GM19463 (cell line): ENCODE data around the gene UGT1A4.

Source experiments
- ATAC-seq: cut with Tn5 transposase; IDR thresholded peaks from one replicate; pipeline ENCODE4 v1.9.1; 2021; ENCODE audit warnings: mild to moderate bottlenecking, moderate library complexity; ENCODE audit not compliant: unreplicated experiment

UGT1A4 gene

GRCh38 chr2:233807966-233808935, 89.7 kb downstream of the UGT1A4 start:
- ATAC-seq, result no peak

DNA sequence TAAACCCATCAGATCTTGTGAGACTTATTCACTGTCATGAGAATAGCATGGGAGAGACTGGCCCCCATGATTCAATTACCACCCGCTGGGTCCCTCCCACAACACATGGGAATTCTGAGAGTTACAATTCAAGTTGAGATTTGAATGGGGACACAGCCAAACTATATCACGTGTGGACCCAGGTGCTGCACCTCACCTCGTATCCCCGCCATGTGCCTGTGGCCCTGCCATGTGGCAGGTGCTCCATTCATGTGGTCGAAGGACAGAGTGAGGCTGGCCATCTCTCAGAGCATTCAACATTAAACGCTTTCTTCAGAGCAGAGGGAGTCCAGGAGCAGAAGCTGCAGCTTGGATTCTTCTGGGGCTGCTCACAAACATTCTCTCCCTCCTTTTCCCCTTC, 91.8 kb downstream of the UGT1A4 start:
- no peak for ATAC-seq

DNA sequence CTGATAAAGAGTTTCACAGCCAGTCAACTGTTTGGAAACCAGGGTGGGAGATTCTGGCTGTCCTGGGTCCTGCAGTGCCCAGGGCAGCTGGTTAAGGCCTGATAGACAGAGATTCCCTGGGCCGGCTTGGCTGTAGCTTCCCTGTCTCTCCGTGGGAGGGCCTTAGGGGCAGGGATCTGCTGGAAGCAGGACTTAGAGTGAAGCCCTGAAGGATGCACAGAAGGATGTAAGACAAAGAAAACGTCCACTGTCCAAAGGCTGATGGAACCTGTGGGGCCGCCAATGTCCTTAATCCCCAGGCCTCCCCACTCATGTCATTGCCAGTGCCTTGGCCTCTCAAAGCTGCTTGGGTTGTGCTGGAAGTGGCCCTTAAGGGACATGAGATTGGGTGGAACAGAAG, 92.6 kb downstream of the UGT1A4 start:
- ATAC-seq, result no peak

- ATAC-seq, result no peak
These were observed 93.2 kb downstream of the UGT1A4 start for GRCh38 chr2:233811732-233812131.

DNA sequence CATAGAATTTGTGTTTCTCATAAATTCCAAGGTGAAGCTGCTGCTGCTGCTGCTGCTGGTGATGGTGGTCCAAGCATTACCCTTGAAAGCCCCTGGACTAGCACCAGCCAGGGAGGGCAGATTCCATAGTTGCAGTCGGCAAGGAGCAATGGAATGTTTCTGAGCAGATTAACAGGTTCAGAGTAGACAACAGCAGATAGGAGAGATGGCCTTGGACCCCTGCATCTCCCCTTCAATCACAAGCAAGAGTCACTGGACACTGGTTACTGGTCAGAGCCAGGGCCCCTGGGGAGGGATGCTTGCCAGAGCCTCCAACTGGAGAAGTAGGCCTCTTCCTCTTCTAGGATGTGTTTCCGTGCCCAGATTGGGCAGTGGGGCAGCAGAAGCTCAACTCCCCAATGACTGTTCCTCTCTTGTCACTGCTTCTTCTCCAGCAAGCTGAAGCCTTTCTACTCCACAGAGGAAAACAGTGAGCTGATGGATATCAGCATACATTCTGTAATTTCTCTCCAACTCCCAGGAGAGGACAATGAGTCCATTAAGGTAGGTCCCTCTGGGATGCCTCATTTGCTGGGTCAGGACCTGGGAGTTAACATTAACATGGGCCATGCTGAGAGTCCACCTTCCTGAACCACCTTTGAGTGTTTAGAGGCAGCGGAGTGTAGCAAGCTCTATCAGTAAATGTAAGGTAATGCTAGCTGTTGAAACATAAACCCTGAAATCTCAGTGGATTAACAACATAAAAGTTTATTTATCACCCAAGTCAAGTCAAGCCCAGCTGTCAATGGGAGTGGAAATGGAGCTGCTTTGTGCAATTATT, 94.9 kb downstream of the UGT1A4 start:
- no peak for ATAC-seq

GRCh38 chr2:233814056-233814835, 95.7 kb downstream of the UGT1A4 start:
- no peak for ATAC-seq

DNA sequence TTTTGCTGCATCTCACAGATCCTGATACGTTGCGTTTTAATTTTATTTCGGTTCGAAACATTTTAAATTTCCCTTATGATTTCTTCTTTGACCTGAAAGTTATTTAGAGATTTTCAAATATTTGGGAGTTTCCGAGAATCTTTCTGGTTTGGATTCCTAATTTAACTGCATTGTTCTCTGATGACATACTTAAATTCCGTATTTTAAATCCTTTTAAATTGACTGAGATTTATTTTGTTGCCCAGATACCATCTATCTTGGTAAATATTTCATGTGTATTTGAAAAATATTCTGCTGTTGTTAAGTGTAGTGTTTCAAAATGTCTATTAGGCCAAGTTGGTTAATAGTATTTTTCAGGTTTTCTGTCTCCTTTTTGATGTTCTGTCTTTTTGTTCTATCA, 97.3 kb downstream of the UGT1A4 start:
- ATAC-seq, result no peak

GRCh38 chr2:233816334-233816733, 97.8 kb downstream of the UGT1A4 start:
- no peak for ATAC-seq

- ATAC-seq, result no peak
These were observed 98.2 kb downstream of the UGT1A4 start for GRCh38 chr2:233816771-233817170.

DNA sequence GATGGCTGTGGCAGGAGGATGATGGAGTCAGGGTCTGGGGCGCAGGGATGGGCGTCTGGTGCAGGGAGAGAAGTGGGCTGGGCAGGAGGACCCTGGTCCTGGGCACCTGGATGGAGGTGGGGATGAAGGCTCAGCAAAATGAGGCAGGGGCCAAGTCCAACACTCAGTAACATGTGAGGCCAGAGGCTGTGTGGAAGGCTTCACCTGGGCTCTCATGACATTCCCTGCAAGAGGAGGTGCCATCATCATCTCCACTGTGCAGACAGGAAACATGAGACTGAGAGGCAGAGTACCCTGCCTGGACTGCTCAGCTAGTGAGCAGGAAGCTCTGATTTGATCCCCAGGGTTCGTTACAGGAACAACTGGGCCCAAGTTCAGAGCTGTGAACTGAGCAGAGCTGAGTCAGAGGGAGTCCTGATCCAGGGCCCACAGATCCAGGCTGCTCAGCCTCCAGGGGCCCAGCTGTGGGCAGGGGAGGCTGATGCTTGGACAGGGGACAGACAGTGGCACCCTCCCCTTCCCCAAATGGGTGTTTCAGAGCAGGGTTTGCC, 98.9 kb downstream of the UGT1A4 start:
- ATAC-seq, result no peak

GRCh38 chr2:233817995-233818638, 99.6 kb downstream of the UGT1A4 start:
- ATAC-seq, result no peak

- no peak for ATAC-seq
These were observed 100.4 kb downstream of the UGT1A4 start for GRCh38 chr2:233818639-233819621.

- ATAC-seq, result no peak
These were observed 101.6 kb downstream of the UGT1A4 start for GRCh38 chr2:233819884-233820773.

- no peak for ATAC-seq
These were observed 102.2 kb downstream of the UGT1A4 start for GRCh38 chr2:233820774-233821105.

- ATAC-seq, result no peak
These were observed 102.7 kb downstream of the UGT1A4 start for GRCh38 chr2:233821196-233821595.

GRCh38 chr2:233821709-233822100, 103.2 kb downstream of the UGT1A4 start:
- no peak for ATAC-seq

GRCh38 chr2:233822101-233822771, 103.7 kb downstream of the UGT1A4 start:
- no peak for ATAC-seq
